T-cell (primary cell): ENCODE measurements around the gene KLK10. TPM values are rescaled to one million over a fixed set of nuclear protein-coding genes. Genes with fewer than 3 reads are reported as not detected.
"Not testable (repeated sequence)": the region's sequence is repeated elsewhere in the genome, so short reads cannot be mapped to it uniquely, and the experiment has no call there.

Experiments
- ATAC-seq, 4 experiments: fragments of 200-7000 bp in 3 of 4; fragments of 150-1000 bp in 1 of 4; cut with Tn5 transposase; replicated peaks in 1 of 4; 1 replicate in 3 of 4; 2 replicates in 1 of 4; pipeline ENCODE4 v1.10.0; 2021; ENCODE audit warnings: moderate library complexity in 3 of 4, mild to moderate bottlenecking in 2 of 4, moderate number of reproducible peaks in 1 of 4
- CTCF ChIA-PET, 2 donors: fragments of 300-600 bp; sonication (Branson Sonifier 250); formaldehyde crosslinking; loops; one replicate each; lab custom pipeline; 2022; ENCODE audit warnings: antibody characterized with exemption in 2 of 2; lab: Charles Lee
- POLR2A ChIA-PET, 2 donors: fragments of 300-600 bp; sonication (Branson Sonifier 250); formaldehyde crosslinking; loops; one replicate each; lab custom pipeline; 2022; ENCODE audit warnings: antibody characterized with exemption in 2 of 2; lab: Charles Lee
- DNase-seq, 35 experiments: peaks; one replicate each; pipeline versions ENCODE4 v3.0.0 to v3.0.0-alpha.2; 2013 to 2023
- H3K27ac ChIP-seq: one replicate; pipeline ENCODE4 v1.5.1; 2013; ENCODE audit warnings: low read length
- H3K27me3 ChIP-seq, 2 experiments: replicated peaks in 1 of 2; 1 replicate in 1 of 2; 2 replicates in 1 of 2; pipeline versions ENCODE4 v1.6.1 to v1.7.0; 2013; ENCODE audit warnings: low read length in 1 of 2, mixed read lengths in 1 of 2; ENCODE audit not compliant: control insufficient read depth in 2 of 2, insufficient read depth in 2 of 2; ENCODE audit errors: extremely low read depth in 1 of 2
- H3K36me3 ChIP-seq, 2 donors: 1 replicate in 1 of 2; 2 replicates in 1 of 2; pipeline versions ENCODE4 v1.6.1 to v1.7.0; 2013; ENCODE audit warnings: low read length in 1 of 2; ENCODE audit not compliant: control insufficient read depth in 2 of 2, insufficient read depth in 1 of 2; ENCODE audit errors: extremely low read depth in 1 of 2
- H3K4me1 ChIP-seq, 2 experiments: 1 replicate in 1 of 2; 2 replicates in 1 of 2; pipeline versions ENCODE4 v1.6.1 to v1.7.0; 2013; ENCODE audit warnings: low read length in 2 of 2, mixed read lengths in 1 of 2; ENCODE audit not compliant: insufficient read depth in 2 of 2, control insufficient read depth in 1 of 2; ENCODE audit errors: extremely low read depth in 1 of 2
- H3K4me3 ChIP-seq, 2 donors: 1 replicate in 1 of 2; 2 replicates in 1 of 2; pipeline versions ENCODE4 v1.5.1 to v1.7.0; 2013; ENCODE audit warnings: mild to moderate bottlenecking in 2 of 2, low read length in 1 of 2, moderate library complexity in 1 of 2; ENCODE audit not compliant: control insufficient read depth in 1 of 2; ENCODE audit errors: extremely low read depth in 1 of 2
- H3K9me3 ChIP-seq: 2 replicates; pipeline ENCODE4 v1.7.0; 2013
- H3K27ac Mint-ChIP-seq, 2 donors: one replicate each; pipeline ENCODE4 v1.8.0; 2020 to 2021; ENCODE audit warnings: mild to moderate bottlenecking in 2 of 2, mixed read lengths in 2 of 2
- H3K27me3 Mint-ChIP-seq, 2 donors: one replicate each; pipeline ENCODE4 v1.8.0; 2021 to 2022; ENCODE audit warnings: mixed read lengths in 2 of 2
- H3K36me3 Mint-ChIP-seq: one replicate; pipeline ENCODE4 v1.8.0; 2021; ENCODE audit warnings: mixed read lengths
- H3K4me1 Mint-ChIP-seq, 3 donors: one replicate each; pipeline ENCODE4 v1.8.0; 2020 to 2022; ENCODE audit warnings: mixed read lengths in 3 of 3, mild to moderate bottlenecking in 1 of 3
- H3K4me3 Mint-ChIP-seq, 3 donors: one replicate each; pipeline ENCODE4 v1.8.0; 2020 to 2022; ENCODE audit warnings: mild to moderate bottlenecking in 3 of 3, mixed read lengths in 3 of 3, moderate library complexity in 3 of 3
- H3K9me3 Mint-ChIP-seq, 3 donors: one replicate each; pipeline ENCODE4 v1.8.0; 2020 to 2022; ENCODE audit warnings: mixed read lengths in 3 of 3
- WGBS: methylation state at CpG from one replicate; pipeline ENCODE4 v1.1.5; 2013; ENCODE audit warnings: missing lambda C conversion rate; ENCODE audit not compliant: insufficient coverage; 5-methylcytosine and 5-hydroxymethylcytosine counted together
- total RNA-seq, 35 experiments: library from RNA in 6 of 35; stranded (reverse) in 6 of 35; fragments of 120-200 nt in 1 of 35; gene quantifications; one replicate each; pipeline versions ENCODE4 v1.2.1 to v1.2.4 and lab custom pipeline; 2013 to 2026

The KLK10 gene
- total RNA-seq, 5 donors from 2014 or later (not counting 1 experiment from before 2014, with no cell fraction given), result not detected

- Mint-ChIP-seq H3K4me3 (no peak overlapping the region), H3K36me3 (no peaks in the 10 kb centered on the region), H3K27me3 (peaks cover 42 to 63% of the 10 kb centered on the region in 2 donors), H3K4me1 (no peaks in the 10 kb centered on the region), H3K9me3 (no peaks in the 10 kb centered on the region), H3K27ac (no peak overlapping the region)
- ChIA-PET CTCF (no interaction called here), POLR2A (no interaction called here)
- 67% methylated on average over 6 of the region's 9 CpGs for WGBS
- Histone ChIP-seq H3K4me3 (no peak overlapping the region), H3K27ac (no peak overlapping the region), H3K4me1 (no peaks in the 10 kb centered on the region), H3K27me3 (peaks cover 0 to 66% of the 10 kb centered on the region in 2 experiments), H3K9me3 (no peaks in the 10 kb centered on the region), H3K36me3 (no peaks in the 10 kb centered on the region)
- DNase-seq (no peak), ATAC-seq (no peak)
Observed at GRCh38 chr19:50972795-50973376, 46.6 kb downstream of the KLK10 start.

GRCh38 chr19:50969810-50970209 is 49.7 kb downstream of the KLK10 start:
- H3K4me1 ChIP-seq, H3K4me1 Mint-ChIP-seq, H3K36me3 Mint-ChIP-seq, H3K4me3 ChIP-seq, H3K27ac Mint-ChIP-seq, CTCF ChIA-PET, H3K27ac ChIP-seq, H3K36me3 ChIP-seq, H3K9me3 Mint-ChIP-seq, POLR2A ChIA-PET, H3K9me3 ChIP-seq, H3K4me3 Mint-ChIP-seq, ATAC-seq, DNase-seq: not testable (repeated sequence)
- H3K27me3 ChIP-seq, result peaks cover 0 to 71% of the 10 kb centered on the region in 2 experiments
- no CpG with 5 or more reads among the region's 3 CpGs for WGBS
- peaks cover 49 to 57% of the 10 kb centered on the region in 2 donors for H3K27me3 Mint-ChIP-seq

GRCh38 chr19:50969413-50969760 is 50.1 kb downstream of the KLK10 start, which contains the start of gene KLK6:
Gene KLK6 (minus strand): TSS chr19:50969591. CDS start chr19:50968104, 1,487 bp downstream.
- POLR2A ChIA-PET, result no interaction called here
- Mint-ChIP-seq H3K9me3 (peaks cover 0 to under 1% (median 0%) of the 10 kb centered on the region in 3 donors), H3K36me3 (no peaks in the 10 kb centered on the region), H3K4me1 (no peaks in the 10 kb centered on the region), H3K27ac (no peak within 1 kb of the TSS), H3K4me3 (no peak within 1 kb of the TSS), H3K27me3 (peaks cover 51 to 55% of the 10 kb centered on the region in 2 donors)
- WGBS, result 80% methylated on average over 18 of the region's 19 CpGs
- Histone ChIP-seq H3K27me3 (peaks cover 0 to 71% of the 10 kb centered on the region in 2 experiments), H3K9me3 (no peaks in the 10 kb centered on the region), H3K4me1 (no peaks in the 10 kb centered on the region), H3K27ac (no peak within 1 kb of the TSS), H3K4me3 (no peak within 1 kb of the TSS), H3K36me3 (no peaks in the 10 kb centered on the region)
- ATAC-seq (no peak), DNase-seq (no peak)
- CTCF ChIA-PET, result no interaction called here

DNA sequence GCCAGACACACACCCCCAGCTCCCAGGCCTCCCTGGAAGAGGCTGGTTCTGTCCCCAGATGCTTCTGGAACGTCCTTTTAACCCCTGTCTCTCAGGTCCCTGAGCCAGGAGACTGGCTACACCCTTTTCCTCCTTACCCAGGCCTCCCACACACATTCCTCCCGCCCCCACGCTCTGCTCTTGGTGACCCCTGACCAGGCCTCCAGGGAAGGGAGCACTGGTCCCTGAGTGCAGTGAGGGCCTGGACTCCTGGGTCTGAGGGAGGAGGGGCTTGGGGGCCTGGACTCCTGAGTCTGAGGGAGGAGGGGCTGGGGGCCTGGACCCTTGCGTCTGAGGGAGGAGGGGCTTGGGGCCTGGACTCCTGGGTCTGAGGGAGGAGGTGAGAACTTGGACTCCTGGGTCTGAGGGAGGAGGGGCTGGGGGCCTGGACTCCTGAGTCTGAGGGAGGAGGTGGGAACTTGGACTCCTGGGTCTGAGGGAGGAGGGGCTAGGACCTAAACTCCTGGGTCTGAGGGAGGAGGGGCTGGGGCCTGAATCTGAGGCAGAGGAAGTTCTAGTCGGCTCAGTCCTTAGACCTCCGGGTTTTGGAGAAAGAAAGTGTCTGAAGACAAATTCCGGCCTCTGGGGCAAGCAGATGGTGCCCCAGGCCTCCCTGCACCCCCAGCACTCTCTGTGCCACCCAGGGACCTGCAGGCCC is 50.6 kb downstream of the KLK10 start:
- H3K4me3 ChIP-seq, result no peak overlapping the region
- no peaks in the 10 kb centered on the region for H3K4me1 ChIP-seq
- H3K9me3 ChIP-seq, result no peaks in the 10 kb centered on the region
- Mint-ChIP-seq H3K36me3 (no peaks in the 10 kb centered on the region), H3K4me1 (no peaks in the 10 kb centered on the region), H3K27me3 (peaks cover 52 to 56% of the 10 kb centered on the region in 2 donors), H3K27ac (no peak overlapping the region), H3K9me3 (peaks cover 0 to 6% (median 0%) of the 10 kb centered on the region in 3 donors), H3K4me3 (no peak overlapping the region)
- 33% methylated on average over 2 of the region's 7 CpGs for WGBS
- H3K27me3 ChIP-seq, result peaks cover 0 to 73% of the 10 kb centered on the region in 2 experiments
- CTCF ChIA-PET, result no interaction called here
- no peak overlapping the region for H3K27ac ChIP-seq
- ATAC-seq (no peak), DNase-seq (no peak)
- no peaks in the 10 kb centered on the region for H3K36me3 ChIP-seq
- POLR2A ChIA-PET, result no interaction called here

DNA sequence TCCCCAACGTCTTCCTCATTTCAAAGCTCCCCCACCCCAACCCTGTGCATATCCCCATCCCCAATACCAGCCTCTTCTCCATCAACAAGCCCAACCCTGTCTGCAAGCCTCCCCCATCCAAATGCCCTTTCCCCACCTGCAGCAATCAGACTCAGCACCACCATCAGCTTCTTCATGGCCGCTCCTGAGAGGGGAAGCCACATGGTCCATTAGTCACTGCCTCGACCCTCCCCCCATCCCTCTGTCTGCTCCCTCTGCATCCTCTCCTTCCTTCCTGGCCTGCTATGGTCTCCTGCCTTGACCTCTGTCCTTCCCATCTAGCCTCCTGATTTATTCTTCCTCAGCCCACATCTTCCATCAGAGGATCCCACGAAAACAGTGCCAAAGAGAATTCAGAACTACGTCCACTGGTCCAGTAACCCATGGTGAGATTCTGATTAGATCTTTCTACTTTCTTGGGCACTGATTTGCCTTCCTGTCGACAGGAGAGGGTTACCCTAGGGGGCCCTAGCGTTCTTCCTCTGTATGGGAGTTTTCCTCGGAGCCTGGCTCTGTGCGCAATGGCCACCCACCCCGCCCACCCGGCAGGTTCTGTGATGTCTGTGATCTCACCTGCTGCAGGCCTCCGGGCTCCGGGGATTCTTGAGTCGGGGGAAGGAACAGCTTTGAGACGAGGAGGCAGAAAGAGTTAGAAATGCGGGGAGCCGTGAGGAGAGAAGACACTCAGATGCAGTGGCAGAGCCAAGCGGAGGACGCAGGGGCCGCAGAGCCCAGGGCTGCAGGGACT is 51.4 kb downstream of the KLK10 start:
- H3K27me3 Mint-ChIP-seq, result peaks cover 54 to 55% of the 10 kb centered on the region in 2 donors
- no peak overlapping the region for H3K27ac ChIP-seq
- DNase-seq, result no peak
- no peaks in the 10 kb centered on the region for H3K9me3 ChIP-seq
- peaks cover 0 to 6% (median 0%) of the 10 kb centered on the region in 3 donors for H3K9me3 Mint-ChIP-seq
- POLR2A ChIA-PET, result no interaction called here
- no peak overlapping the region for H3K4me3 Mint-ChIP-seq
- H3K27me3 ChIP-seq, result peaks cover 0 to 76% of the 10 kb centered on the region in 2 experiments
- no peaks in the 10 kb centered on the region for H3K36me3 ChIP-seq
- H3K36me3 Mint-ChIP-seq, result no peaks in the 10 kb centered on the region
- ATAC-seq, result no peak
- no peak overlapping the region for H3K27ac Mint-ChIP-seq
- no peaks in the 10 kb centered on the region for H3K4me1 Mint-ChIP-seq
- H3K4me1 ChIP-seq, result no peaks in the 10 kb centered on the region
- no peak overlapping the region for H3K4me3 ChIP-seq
- whole genome bisulfite sequencing, result 37% methylated on average over 16 of the region's 20 CpGs
- CTCF ChIA-PET, result no interaction called here

GRCh38 chr19:50964266-50964665 is 55.2 kb downstream of the KLK10 start:
- ChIA-PET CTCF (interaction anchor here in 1 of 2 donors (0.6 kb wide), 1 partner anchor 19 kb away, joined by 3 read pairs; no protein-coding TSS in a partner anchor), POLR2A (interaction anchor here in 1 of 2 donors (0.6 kb wide), 1 partner anchor 120 kb away, joined by 3 read pairs; no protein-coding TSS in a partner anchor)
- Histone ChIP-seq H3K9me3 (no peaks in the 10 kb centered on the region), H3K36me3 (no peaks in the 10 kb centered on the region), H3K27ac (no peak overlapping the region), H3K4me1 (no peaks in the 10 kb centered on the region), H3K27me3 (peaks cover 0 to 49% of the 10 kb centered on the region in 2 experiments), H3K4me3 (no peak overlapping the region)
- no CpG with 5 or more reads among the region's 3 CpGs for WGBS
- peaks cover 0 to 22% (median 9%) of the 10 kb centered on the region in 3 donors for H3K9me3 Mint-ChIP-seq
- H3K4me1 Mint-ChIP-seq, result no peaks in the 10 kb centered on the region
- ATAC-seq, result no peak
- H3K27me3 Mint-ChIP-seq, result peaks cover 39 to 51% of the 10 kb centered on the region in 2 donors
- H3K4me3 Mint-ChIP-seq, result no peak overlapping the region
- H3K27ac Mint-ChIP-seq, result no peak overlapping the region
- H3K36me3 Mint-ChIP-seq, result no peaks in the 10 kb centered on the region
- DNase-seq, result no peak
